ENCODE results near the gene SLC4A5. TPM values are rescaled to one million over a fixed set of nuclear protein-coding genes. Genes with fewer than 3 reads are reported as not detected.

The SLC4A5 gene
- total and polyA plus RNA-seq, 2 of the 8 experiments (the other 6 are each of a cell fraction or from before 2014, with no cell fraction given), result 0.42 to 0.52 TPM

DNA sequence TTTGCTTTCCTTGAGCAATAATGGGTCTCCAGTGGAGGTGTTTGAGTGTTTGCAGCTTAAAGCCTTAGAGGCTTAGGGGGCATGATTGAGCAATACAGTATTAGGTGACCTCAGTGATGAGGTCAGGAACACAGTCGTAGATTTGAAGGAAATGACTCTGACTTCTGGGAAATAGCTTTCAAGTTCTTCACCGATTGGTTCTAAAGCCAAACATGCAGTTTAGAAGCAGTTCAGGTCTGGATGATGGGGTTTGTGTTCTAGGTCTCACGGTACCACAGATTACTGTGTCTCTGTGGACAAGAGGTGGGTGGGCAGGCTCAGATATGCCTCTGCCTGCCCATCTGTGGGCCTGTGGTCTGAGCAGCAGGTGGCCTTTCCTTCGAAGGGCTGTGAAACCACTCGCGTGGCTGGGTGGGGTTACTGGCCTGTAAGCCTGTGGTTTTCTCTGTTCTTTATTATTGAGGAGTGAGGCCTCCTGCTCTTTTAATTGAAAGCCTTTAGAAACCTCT lies 137.0 kb downstream of the SLC4A5 start:
- no peak overlapping the region for H3K23ac ChIP-seq (ENCODE audit: insufficient read length)
- H3K9ac ChIP-seq (replicated peaks in 1 of 4; ENCODE audit: extremely low read depth in 1 of 4, low read depth in 3 of 4, low read length in 3 of 4), result no peak overlapping the region
- H3K27me3 ChIP-seq (replicated peaks in 1 of 4; ENCODE audit: control insufficient read depth in 3 of 4, extremely low read depth in 1 of 4, insufficient read depth in 3 of 4, low read length in 3 of 4), result no peaks in the 10 kb centered on the region
- no peak overlapping the region for H3K14ac ChIP-seq (ENCODE audit: insufficient read length)
- peaks cover 29 to 41% of the 10 kb centered on the region in 2 experiments for H4K20me1 ChIP-seq (replicated peaks in 1 of 2; ENCODE audit: control insufficient read depth in 1 of 2, insufficient read depth in 2 of 2, low read length in 2 of 2)
- H3K4me3 ChIP-seq (ENCODE audit: extremely low read depth in 1 of 4, insufficient read depth in 2 of 4, low read depth in 3 of 4, low read length in 4 of 4), result no peak overlapping the region
- CTCF ChIA-PET (ENCODE audit: partially characterized antibody), result interaction anchor here (1.1 to 3.1 kb wide), 6 partner anchors 9 to 55 kb away, joined by 3 to 14 read pairs (median 4); partner anchors contain the start of gene MOB1A
- H2BK12ac ChIP-seq (ENCODE audit: low read depth, low read length), result no peak overlapping the region
- FAIRE-seq, result no peak
- H3K79me1 ChIP-seq (ENCODE audit: low read depth, low read length), result peaks cover 16% of the 10 kb centered on the region
- H2BK15ac ChIP-seq (ENCODE audit: low read length), result no peak overlapping the region
- no peak overlapping the region for H2BK5ac ChIP-seq (ENCODE audit: low read depth, low read length)
- H3K18ac ChIP-seq (ENCODE audit: extremely low read depth, low read length), result no peak overlapping the region
- H4K91ac ChIP-seq (replicated peaks; ENCODE audit: insufficient read length, low read length), result no peak overlapping the region
- no peak overlapping the region for H2AFZ ChIP-seq (ENCODE audit: low read length)
- H4K5ac ChIP-seq (ENCODE audit: insufficient read length, low read depth, low read length), result no peak overlapping the region
- no peak overlapping the region for H2BK20ac ChIP-seq (ENCODE audit: low read length)
- POLR2A ChIA-PET (ENCODE audit: partially characterized antibody), result interaction anchor here (0.7 to 72.1 kb wide), 8 partner anchors 3 to 230 kb away, joined by 3 to 2699 read pairs (median 4); partner anchors contain the start of genes BOLA3, MOB1A and MTHFD2
- no peak overlapping the region for H3K27ac ChIP-seq (ENCODE audit: low read depth, low read length)
- peaks cover 2 to 18% (median 14%) of the 10 kb centered on the region in 4 experiments for H3K4me1 ChIP-seq (replicated peaks in 1 of 4; ENCODE audit: control insufficient read depth in 3 of 4, insufficient read depth in 4 of 4, low read length in 3 of 4)
- no peak overlapping the region for H2BK120ac ChIP-seq (replicated peaks; ENCODE audit: low read depth, low read length)
- 91% methylated on average over 6 of the region's 6 CpGs; no CpG with 5 or more reads in 1 of the 2 experiments for whole genome bisulfite sequencing, 2 experiments (ENCODE audit: extremely low coverage in 1 of 2, insufficient coverage in 1 of 2, insufficient read length in 1 of 2, insufficient replicate concordance in 2 of 2, low coverage in 1 of 2, low lambda C conversion rate in 2 of 2, missing lambda C conversion rate in 1 of 2)
- H3K23me2 ChIP-seq (ENCODE audit: low read depth, low read length), result no peaks in the 10 kb centered on the region
- H2AK5ac ChIP-seq (ENCODE audit: low read depth, low read length), result no peak overlapping the region
- no peak overlapping the region; a peak in 1 of 4 replicates for H3K4me2 ChIP-seq (ENCODE audit: insufficient read depth in 1 of 2, low read depth in 2 of 2, low read length in 2 of 2)
- H3K79me2 ChIP-seq (ENCODE audit: control insufficient read depth in 1 of 2, insufficient read depth in 2 of 2, low read length in 2 of 2), result peaks cover 47 to 83% of the 10 kb centered on the region in 2 experiments
- peak overlapping the region; percentile 38 for H3K4ac ChIP-seq (replicated peaks; ENCODE audit: insufficient read length, low read depth, low read length)
- no peak overlapping the region for H3K56ac ChIP-seq (replicated peaks; ENCODE audit: insufficient read length, low read depth, low read length)
- H4K8ac ChIP-seq (ENCODE audit: extremely low read depth, insufficient read depth, low read length), result peak overlapping the region; percentile 35; the same call in 1 of the 2 replicates
- H3K36me3 ChIP-seq (ENCODE audit: control insufficient read depth in 2 of 4, insufficient read depth in 4 of 4, low read length in 3 of 4), result peaks cover 11 to 89% (median 36%) of the 10 kb centered on the region in 4 experiments
- no peaks in the 10 kb centered on the region for H3K9me3 ChIP-seq (ENCODE audit: insufficient read depth in 2 of 2, low read depth in 1 of 2, low read length in 1 of 2)
- DNase-seq (ENCODE audit: low read depth in 1 of 2, low spot score in 2 of 2), result no peak
- no peak for TF ChIP-seq CTCF (IDR thresholded peaks at IDR 0.05; ENCODE audit: control extremely low read depth in 1 of 3, insufficient read depth in 1 of 3, low read depth in 1 of 3, low read length in 3 of 3)
- no peak for TF ChIP-seq KDM1A (IDR thresholded peaks at IDR 0.05; ENCODE audit: borderline replicate concordance, low read length)
- no peak for TF ChIP-seq TBP (IDR thresholded peaks at IDR 0.05; ENCODE audit: low read depth, low read length)
- peak in 1 of 2 experiments; percentile 37; a peak in 2 of 3 replicates for TF ChIP-seq POLR2A (IDR thresholded peaks at IDR 0.05; ENCODE audit: control extremely low read depth in 1 of 2, low read depth in 2 of 2, low read length in 2 of 2)
- TF ChIP-seq JUN (IDR thresholded peaks at IDR 0.05; ENCODE audit: low read depth, low read length), result no peak
- TF ChIP-seq CBX8 (IDR thresholded peaks at IDR 0.05; ENCODE audit: borderline replicate concordance, low read depth, low read length), result no peak
- TF ChIP-seq SP1 (IDR thresholded peaks at IDR 0.05; ENCODE audit: low read depth, low read length), result no peak
- TF ChIP-seq SP4 (IDR thresholded peaks at IDR 0.05; ENCODE audit: low read length), result no peak
- TF ChIP-seq CTBP2 (IDR thresholded peaks at IDR 0.05; ENCODE audit: borderline replicate concordance, insufficient read depth, insufficient read length, low read length), result no peak
- peak; percentile 83 for TF ChIP-seq CEBPB (IDR thresholded peaks at IDR 0.05; ENCODE audit: low read depth, low read length)
- TF ChIP-seq, protein P1, sequence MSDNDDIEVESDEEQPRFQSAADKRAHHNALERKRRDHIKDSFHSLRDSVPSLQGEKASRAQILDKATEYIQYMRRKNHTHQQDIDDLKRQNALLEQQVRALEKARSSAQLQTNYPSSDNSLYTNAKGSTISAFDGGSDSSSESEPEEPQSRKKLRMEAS (IDR thresholded peaks at IDR 0.05), result no peak

All from H1 (cell line).